HG03095 (cell line): ENCODE results near the gene TSPAN12.
"Not testable (repeated sequence)": the region's sequence is repeated elsewhere in the genome, so short reads cannot be mapped to it uniquely, and the experiment has no call there.

Experiments used
- ATAC-seq: cut with Tn5 transposase; IDR thresholded peaks from one replicate; pipeline ENCODE4 v1.9.1; 2021; ENCODE audit warnings: moderate library complexity; ENCODE audit not compliant: unreplicated experiment

TSPAN12 gene, protein sequence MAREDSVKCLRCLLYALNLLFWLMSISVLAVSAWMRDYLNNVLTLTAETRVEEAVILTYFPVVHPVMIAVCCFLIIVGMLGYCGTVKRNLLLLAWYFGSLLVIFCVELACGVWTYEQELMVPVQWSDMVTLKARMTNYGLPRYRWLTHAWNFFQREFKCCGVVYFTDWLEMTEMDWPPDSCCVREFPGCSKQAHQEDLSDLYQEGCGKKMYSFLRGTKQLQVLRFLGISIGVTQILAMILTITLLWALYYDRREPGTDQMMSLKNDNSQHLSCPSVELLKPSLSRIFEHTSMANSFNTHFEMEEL

DNA sequence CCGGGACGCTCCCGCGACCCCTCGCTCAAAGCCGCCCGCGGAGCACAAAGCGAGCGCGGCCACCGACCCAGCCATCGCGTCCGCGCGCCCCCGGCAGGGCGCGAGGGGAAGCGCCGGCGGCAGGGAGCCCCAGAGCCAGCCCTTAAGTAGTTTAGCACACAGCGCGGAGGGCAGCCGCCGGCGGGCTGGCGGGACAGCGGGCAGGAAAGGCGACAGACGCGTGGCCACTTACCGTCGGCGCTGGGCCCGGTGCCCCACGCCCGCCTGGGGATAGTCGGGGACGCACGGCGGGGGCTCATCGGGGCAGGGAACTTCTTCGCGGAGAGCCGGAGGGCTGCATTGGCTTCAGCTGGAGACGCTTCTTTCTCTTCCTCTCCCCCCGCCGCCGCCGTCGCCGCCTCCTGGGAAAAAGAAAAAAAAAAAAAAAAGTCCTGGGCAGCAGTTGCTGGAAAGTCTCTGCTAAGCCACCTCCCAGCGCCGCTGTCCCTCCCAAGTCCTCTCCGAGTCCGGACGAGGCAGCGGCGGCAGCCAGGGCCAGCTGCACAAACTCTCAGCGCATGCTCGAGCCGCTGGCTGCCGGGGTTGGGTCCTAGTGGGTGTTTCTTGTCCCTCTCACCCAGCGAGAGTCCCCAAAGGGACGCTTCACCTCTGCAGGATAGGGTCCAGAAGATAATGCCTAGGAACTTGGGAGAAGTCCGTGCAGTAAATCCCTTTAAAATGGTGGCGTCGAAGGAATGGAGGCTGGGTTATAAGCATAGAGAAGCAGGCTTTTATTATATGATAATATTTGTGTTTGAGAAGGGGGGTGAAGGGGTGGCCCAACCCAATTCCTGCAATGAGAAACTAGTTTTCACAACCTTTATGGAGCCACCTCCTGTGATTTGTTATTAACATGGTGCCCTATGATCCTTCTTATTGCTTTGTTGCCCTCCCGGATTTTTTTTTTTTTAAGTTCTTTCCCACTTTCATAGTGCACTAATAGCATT, at the start of gene TSPAN12:
Gene TSPAN12, minus strand, starts transcription at position 557 of the 986 bp plus-strand sequence. CDS start 1,381 bp downstream, outside the sequence.
- ATAC-seq = peak; percentile 81

DNA sequence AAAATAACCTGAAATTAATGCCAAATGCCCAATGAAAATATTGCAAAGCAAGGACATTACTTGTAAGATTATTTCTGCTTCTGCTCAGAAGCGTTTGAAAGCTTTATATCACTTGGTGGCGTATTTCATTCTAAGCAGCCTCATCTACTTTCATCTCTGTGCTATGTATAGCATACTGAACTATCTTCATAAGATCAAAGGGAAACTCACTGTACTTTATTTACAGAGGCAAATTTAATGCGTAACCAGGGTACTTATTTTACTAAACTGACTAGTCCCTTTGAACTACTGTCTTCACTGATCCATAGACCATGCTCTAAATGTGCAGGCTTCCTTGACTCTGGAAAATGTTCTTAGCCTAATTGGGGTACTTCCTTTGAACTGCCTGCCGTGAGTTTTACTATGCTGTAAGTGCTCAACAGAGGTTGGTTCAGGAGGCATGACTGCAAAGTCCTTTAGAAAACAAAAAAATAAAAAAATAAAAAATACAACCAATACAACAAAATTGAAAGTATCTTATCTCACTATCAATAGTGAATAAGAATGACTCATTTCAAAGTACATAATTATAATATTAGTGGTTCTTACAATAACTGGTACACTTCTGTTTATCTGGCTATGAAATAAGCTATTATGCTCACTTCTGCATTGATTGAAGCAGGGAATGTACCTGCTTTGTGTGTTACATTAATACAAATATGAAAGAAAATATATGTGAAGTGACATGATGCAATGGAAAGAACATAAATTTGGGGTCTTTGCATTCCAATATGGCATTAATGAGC, 41.0 kb upstream of the TSPAN12 start:
- no peak for ATAC-seq

DNA sequence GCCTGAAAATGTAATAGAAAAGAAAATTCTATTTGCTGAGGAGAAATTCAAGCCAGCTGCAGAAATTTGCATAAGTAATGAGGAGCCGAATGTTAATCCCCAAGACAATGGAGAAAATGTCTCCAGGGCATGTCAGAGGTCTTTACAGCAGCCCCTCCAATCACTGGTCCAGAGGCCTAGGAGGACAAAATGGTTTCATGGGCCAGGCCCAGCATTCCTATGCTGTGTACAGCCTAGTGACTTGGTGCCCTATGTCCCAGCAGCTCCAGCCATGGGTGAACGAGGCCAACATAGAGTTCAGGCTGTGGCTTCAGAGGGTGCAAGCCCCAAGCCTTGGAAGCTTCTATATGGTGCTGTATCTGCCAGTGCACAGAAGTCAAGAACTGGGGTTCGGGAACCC, 37.3 kb upstream of the TSPAN12 start:
- ATAC-seq = not testable (repeated sequence)

DNA sequence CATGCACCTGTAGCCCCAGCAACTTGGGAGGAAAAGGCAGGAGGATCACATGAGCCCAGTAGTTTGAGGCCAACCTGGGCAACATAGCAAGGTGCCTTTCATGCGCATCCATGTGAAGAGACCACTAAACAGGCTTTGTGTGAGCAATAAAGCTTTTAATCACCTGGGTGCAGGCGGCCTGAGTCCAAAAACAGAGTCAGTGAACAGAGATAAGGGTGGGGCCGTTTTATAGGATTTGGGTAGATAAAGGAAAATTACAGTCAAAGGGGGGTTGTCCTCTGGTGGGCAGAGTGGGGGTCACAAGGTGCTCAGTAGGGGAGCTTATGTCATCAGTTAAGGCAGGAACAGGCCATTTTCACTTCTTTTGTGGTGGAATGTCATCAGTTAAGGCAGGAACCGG, 27.7 kb upstream of the TSPAN12 start:
- ATAC-seq = not testable (repeated sequence)

DNA sequence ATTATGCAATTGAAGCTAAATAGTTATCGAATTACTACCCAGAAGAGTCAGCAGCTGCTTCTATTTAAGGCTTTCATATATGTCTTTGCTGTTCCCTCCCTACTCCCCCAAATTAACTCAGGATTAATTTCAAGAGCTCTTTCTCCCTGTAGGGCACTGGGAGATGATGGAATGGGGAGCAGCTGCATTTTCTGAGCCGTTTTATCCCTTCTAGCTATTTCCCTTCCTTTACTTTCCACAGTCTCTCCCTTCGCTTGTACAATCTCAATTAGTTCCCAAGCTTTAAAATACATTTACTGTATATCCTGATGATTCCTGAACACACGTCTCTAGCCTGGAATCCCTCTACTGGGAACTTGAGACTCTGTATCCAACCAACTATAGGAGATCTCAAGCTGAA, 19.8 kb upstream of the TSPAN12 start:
- no peak for ATAC-seq

DNA sequence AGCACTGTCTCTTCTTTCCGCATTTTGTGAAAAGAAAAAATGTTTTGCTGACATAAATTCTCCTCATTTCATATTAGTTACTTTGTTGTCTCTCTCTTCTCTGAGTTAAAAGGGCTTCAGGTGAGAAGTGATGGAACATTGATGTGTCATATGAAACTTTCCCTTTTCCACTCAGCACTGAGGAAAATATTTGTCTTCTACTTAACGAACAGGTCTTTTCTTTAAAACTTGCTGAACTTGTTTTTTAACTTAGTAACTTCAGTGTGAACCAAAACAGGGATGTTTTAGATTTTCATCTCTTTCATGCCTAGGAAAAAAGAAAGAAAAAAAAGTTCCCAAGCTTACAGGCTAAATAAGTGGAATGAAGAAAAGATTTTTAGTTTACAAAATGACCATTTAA, 19.0 kb upstream of the TSPAN12 start:
- ATAC-seq = no peak

DNA sequence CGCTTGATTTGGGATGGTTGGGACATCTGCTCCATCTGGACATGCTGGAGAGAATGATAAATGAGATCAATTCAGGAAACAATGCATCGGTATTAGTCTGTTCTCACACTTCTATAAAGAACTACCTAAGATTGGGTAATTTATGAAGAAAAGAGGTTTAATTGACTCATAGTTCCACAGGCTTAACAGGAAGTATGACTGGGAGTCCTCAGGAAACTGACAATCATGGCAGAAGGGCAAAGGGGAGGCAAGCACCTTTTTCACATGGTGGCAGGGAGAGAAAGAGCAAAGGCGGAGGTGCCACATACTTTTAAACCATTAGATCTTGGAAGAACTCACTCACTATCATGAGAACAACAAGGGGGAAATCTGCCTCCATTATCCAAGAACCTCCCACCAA, 16.8 kb upstream of the TSPAN12 start:
- ATAC-seq = no peak

DNA sequence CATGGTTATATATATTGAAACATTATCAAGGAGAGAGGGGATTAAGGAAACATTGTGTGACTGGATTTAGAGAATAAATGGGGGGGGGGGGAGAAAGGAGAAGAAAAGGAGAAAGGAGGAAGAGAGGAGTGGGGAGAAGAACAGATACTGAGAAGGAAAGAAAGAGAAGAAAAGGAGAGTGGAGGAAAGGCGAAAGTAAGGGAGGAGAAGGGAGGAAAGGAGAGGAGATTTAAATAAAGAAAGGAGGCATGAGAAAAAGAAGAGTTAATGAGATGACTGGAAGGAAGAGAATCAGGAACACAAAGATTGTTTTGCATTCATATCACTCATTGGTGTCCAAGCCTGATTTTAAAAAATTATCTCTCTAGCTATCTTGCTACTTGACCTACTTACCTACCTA, 16.1 kb upstream of the TSPAN12 start:
- ATAC-seq = no peak

DNA sequence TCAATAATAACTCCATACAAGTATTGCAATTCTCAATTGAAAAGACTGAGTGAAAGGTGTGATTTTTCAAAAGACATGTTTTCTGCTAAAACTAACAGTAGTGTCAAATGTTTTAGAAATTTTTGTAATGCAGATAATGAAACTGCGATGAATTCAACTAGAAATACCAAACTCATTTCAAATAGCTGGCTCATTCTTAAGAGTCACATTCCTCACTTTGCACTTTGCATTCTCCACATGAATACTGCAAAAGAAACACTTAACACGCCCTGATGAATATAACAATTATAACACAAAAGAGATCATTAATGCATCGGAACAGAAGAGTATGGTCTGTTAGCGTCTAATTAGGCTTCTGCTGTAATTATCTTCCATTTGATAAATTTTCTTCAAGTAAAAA, 15.5 kb upstream of the TSPAN12 start:
- ATAC-seq = no peak

DNA sequence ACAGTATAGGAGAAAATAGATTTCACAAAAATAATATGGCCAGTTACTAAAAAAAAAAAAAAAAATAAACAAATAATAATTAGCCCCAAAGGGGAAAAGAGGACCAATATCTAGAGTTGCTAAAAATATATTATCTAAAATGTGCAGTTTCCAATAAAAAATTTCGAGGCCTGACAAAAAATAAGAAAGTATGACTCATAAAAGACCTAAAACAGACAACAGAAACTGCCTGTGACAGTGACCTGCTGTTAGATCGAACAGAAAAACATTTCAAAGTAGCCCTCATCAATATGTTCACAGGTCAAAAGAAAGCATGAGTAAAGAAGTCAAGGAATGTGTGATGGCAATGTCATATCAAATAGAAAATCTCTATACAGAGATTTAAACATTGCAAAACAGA, 11.8 kb upstream of the TSPAN12 start:
- ATAC-seq = peak; percentile 48

DNA sequence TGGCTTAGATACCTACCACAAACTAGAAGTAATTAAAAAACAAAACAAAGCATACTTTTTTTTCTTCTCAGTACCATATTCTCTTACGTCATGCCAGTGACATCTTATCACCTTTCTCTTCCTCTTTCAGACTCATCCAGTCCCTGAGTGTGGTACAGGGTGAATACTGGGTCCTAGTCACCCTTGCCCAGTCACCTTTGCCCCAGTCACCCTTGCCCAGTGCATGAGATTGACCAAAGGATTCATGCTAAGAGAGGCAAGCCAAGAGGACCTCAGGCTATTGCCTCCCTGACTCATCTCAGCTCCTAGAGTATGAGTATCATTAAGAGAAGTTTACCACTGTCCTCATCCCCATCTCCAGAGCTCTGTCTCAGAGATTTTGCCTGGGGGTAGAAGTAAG, 10.0 kb upstream of the TSPAN12 start:
- ATAC-seq = no peak

DNA sequence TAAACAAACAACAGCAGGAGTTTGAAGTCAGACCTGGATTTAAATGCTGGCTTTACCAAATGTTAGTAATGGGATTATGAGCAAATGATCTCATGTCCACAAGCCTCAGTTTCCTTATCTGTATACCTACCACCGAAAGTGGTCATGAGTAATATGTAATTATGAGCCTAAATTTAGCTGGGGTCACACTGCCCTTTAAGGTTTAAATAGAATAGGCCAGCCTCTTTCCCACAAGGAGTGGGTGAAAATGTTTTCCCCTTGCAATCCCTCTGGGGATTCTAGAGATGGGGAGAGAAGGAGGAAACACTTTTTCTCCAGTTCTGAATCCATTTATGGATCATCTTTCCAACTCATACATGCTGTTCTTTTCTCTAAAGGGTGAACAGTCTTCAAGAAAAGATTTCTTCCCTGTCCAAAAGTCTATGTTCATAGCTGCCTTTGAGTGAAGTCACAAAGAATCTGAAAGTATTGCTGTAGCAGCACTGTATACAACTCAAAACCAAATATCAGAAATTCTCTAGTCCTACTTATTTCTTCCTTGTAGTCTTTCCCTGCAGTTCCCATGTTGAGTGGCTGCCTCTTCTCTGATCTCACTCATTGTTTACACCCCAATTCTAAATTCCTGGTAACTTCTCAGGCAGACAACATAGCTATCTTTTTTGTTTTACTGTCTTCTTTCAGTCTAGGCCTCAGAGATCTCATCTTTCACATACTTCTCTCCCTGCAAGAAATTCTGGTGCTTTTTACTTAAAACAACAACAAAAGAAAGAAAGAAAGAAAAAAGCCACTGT, 7.4 kb upstream of the TSPAN12 start:
- ATAC-seq = no peak

DNA sequence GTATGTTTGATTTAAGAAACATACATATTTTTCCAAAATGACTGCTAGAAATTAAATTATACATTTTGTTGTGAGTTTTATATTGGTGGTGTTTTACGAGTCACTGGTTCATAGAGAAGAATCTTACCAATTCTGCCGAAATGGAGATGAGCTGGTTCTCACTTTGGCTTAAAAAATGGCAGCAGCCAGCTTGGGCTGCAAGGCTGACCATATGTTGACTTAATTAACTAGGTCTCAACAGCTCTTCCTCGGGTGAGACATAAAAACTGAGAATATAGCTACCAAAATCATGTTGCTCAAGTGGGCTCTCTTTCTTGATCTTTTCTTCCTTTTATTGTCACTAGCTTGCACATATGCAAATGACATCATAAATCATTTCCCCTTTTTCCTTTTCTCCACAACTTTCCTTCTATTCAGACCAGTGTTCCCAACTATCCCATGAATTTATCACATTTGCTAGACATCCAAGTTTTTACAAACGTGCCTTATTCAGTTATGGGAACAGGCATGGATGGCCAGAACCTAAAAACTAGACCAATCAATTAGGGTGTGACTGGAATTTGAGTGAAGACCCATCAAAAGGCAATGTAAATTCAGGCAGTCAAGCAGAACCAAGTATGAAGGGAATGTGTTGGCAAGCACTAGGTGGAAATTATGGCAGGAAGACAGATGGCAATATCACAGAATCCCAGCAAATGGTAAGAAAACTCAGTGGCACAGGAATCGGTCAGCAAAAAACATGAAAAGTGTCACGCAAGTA, 6.4 kb upstream of the TSPAN12 start:
- ATAC-seq = no peak

DNA sequence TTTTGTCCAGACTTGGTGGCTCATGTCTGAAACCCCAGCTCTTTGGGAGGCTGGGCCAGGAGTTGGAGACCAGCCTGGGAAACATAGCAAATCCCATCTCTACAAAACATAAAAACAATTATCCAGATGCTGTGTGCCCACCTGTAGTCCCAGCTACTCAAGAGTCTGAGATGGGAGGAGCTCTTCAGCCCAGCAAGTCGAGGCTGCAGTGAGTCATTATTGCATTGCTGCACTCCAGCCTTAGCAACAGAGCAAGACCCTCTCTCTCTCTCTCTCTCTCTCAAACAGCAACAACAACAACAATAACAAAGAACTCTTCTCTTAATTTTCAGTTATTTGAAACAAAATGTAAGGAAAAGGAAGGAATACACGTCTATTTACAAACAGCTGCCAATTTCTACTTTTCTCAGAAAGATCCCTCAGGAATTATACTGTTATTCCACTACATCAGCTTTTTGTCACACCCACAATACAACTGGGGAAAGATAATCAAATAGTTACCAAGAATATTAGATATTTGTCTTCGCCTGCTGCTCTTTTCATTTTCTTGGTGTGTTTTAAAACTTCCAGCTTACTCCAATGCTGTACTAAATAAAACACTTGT, 5.1 kb upstream of the TSPAN12 start:
- no peak for ATAC-seq

DNA sequence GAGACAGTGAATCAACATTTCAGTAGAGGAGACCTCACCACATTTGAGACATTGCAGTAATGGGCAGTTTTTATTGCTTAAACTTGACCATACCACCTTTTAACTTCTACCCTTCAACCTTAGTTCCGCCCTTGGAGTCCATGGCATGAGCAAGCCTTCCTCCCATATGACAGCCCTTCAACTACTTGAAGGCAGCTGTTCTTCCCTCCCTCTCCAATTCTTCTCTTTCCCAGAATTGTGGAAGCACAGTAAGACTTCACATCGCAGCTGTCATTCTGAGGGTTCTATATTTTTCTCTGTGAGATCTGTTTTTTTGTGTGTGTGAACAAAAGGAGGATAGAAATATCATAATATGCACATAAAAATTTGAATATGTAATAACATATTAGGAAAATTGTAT, 2.2 kb upstream of the TSPAN12 start:
- ATAC-seq = no peak

DNA sequence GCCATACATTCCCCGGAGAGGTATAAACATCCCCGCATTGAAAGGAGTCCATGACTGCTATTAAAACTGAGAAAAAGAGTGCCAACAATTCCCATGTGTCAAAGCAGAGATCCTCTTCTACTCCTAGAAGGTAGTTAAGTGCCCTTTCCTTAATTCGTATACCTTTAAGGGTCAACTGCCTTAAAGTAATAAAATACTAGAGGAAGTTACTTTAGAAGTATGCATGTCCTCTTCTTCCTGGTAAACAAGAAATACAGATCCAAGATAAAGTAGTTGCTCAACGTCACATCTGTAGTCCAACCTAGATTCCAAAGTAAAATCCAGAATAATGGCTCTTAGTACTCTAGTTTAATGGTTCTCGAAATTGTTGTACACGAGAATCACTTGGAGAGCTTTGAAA, 1.5 kb upstream of the TSPAN12 start:
- ATAC-seq = no peak

DNA sequence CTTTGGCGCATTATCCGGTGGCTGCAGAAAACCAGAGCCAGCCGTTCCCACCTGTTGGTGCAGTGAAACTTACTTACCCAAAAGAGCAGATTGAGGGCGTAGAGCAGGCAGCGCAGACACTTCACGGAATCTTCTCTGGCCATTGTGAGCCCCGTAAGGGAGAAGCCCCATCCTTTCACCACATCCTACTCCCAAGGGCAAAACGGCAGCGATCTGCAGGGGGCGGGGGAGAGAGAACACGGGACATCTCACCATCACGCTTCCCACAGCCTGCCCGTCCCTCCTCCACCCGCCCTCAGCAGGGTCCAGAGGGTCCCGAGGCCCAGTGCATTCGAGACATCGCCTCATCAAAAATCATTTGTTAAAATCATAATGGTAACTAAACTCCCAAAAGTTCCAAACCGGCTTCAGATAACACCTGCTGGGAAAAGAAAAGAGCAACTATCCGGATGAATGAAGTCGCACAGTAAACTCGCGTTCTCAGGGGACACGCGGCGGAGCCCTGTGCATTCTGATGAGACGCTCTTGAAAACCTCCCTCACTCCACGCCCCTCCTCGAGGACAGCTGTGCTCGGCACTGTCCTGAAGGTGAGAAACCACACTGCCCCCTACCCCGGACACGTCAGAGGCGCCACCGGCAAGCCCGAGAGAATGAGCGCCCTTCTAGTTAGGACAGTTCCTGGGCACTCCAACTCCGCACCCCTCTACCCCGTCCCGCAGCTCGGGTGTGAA, 1.2 kb downstream of the TSPAN12 start:
- ATAC-seq = peak; percentile 61

DNA sequence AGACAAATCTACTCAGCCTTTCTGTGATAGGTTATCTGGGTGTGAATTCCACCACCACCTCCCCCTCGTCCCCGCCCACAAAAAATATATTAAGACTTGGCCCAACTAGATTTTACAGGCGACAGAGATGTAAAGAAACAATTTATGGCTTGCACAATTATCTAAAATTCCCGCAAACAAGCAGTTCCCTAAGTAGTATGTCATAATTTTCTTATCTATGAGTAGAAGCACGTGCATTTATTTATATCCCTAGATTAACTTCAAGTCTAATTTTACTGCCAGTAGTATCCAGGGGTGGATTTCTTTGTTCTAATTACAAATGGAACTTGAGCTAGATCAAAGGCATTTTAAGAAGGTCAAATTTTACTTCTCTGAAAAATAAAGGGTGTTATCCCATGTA, 1.7 kb downstream of the TSPAN12 start:
- no peak for ATAC-seq

DNA sequence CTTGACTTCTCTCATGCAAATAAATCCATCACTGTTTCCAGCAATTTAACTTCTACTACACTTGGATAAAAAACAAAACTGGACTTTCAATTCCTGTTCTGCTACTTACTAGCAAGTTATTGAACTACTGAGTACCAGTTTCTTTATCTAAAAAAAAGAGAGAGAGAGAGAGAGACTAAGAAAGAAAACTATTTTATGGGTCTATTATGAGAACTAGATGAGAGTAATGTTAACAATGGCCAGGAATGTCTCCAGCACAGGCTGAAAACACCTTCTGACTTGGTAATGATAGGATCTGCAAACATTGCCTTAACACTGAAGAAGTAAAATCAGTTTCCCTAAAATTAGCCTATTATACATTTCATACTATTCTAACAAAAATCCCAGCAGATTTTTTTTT, 5.2 kb downstream of the TSPAN12 start:
- no peak for ATAC-seq
